ENCODE data around the gene TSPAN8.
"Not testable (repeated sequence)": the region's sequence is repeated elsewhere in the genome, so short reads cannot be mapped to it uniquely, and the experiment has no call there.

Gene TSPAN8

DNA sequence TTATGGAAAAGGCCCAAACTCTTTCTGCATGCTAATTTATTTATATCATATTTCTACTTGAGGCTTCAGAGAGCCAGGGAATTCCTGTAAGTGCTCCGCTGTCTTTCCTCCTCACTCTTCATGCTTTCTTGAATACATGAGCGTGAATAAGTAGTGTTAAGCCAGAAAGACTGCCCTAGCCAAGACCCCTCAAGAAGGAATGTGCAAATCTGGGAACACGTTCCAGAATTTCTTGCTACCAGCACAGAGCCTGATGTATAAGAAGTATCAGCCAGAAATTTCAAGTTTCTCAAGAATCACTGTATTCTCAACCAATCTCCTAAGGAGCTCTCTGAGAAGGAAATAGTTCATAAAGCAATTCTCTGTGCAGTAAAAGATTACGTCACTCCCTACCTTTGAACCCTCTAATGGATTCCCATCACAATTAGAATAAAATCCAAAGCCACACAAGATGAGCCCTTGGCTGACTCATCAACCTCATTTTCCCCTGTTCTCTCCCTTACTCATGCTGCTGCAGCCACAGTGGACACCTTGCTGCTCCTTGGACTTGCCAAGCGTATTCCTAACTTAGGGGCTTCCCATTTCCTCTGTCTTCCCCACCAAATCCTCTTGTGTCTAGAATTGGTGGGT lies 6.9 kb upstream of the TSPAN8 start:
- no peak for DNase-seq (ENCODE audit: low read depth in 2 of 2, low spot score in 1 of 2)

GRCh38 chr12:71164166-71164565 lies 6.4 kb upstream of the TSPAN8 start:
- no peak for DNase-seq (ENCODE audit: low read depth in 2 of 2, low spot score in 1 of 2)

- DNase-seq (ENCODE audit: low read depth in 2 of 2, low spot score in 1 of 2) = no peak
Observed at GRCh38 chr12:71162832-71163763, 5.3 kb upstream of the TSPAN8 start.

- DNase-seq (ENCODE audit: low read depth in 2 of 2, low spot score in 1 of 2) = no peak
Observed at GRCh38 chr12:71161591-71161990, 3.8 kb upstream of the TSPAN8 start.

DNA sequence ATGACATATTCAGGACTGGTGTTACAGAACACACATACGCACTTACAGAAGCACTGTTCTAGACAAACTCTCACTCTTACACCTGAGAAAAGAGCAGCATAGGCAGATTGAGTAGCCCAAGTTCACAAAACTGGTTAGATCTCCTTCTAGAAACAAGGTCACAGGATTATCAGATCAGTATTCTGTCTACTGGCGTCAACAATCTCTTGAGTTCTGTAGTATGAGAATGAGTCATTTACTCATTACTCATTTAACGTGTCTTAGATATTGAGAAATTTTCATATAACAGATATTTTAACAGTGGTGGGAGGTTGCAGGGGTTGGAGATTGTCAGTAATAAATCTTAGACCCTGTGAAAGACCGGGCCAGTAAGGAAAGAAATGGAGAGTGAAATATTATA lies 2.8 kb upstream of the TSPAN8 start:
- DNase-seq (ENCODE audit: low read depth in 2 of 2, low spot score in 1 of 2) = no peak

- no peak for DNase-seq (ENCODE audit: low read depth in 2 of 2, low spot score in 1 of 2)
Observed at GRCh38 chr12:71159878-71160277, 2.1 kb upstream of the TSPAN8 start.

- DNase-seq (ENCODE audit: low read depth in 2 of 2, low spot score in 1 of 2) = no peak
Observed at GRCh38 chr12:71159264-71159663, 1.5 kb upstream of the TSPAN8 start.

DNA sequence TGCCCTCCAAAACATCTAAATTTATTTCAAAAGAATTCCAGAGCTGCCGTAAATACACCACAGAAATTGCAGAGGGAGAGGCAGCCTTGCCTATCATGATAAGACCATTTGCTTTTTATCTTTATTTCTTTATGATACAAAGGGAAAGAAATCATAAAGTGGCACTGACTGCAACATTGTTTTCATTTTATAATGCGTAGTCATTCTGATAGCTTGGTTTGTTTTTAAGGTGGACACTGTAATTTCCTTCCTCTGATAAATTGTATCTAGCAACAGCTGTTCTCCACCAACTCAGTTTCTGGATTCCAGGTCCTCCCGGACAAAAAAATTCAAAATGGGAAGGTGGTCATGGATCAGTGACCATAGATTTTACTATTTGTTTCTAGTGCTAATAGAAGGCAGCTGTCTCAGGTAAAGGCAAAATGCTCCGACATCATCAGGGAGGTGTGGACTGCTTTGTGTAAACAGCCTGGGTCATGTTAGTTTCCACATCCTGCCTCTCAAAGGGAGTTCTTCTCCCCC lies 623 bp upstream of the TSPAN8 start:
- DNase-seq (ENCODE audit: low read depth in 2 of 2, low spot score in 1 of 2) = no peak

DNA sequence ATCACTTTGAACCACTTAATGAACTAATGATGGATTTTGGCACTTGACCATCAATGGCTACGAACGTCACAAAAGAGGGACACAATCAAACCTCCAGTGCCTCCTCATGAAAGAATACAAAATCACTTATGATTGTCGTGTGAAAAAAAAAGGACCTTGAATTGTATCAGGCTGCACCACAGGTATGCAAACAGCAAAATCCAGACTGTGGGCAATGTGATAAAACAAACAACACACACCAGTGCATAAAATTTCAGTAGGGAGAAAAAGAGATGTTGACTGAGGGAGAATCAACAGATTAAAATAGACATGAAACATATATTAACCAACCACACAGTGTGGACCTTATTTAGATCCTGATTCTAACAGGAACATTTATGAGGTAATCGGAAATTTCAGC lies 2.6 kb downstream of the TSPAN8 start:
- no peak for DNase-seq (ENCODE audit: low read depth in 2 of 2, low spot score in 1 of 2)

DNA sequence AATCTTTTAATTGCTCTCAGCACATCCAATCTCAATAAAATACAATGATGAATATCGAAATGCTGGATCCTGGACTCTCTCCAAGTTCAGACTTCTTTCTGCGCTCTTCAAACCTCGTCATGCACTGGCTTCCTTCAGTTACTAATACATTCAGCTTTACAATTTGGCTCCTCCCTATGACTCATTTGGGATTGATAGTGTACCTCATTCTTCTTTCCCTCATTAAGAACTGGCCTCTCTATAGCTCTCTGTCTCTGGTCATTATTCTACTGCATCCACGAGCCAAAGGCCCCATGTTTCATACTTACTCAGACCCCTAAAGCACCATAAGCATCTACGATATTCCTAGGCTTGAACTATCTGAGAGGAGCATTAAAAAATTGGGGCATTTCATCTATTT lies 4.9 kb downstream of the TSPAN8 start:
- DNase-seq (ENCODE audit: low read depth in 2 of 2, low spot score in 1 of 2) = no peak

DNA sequence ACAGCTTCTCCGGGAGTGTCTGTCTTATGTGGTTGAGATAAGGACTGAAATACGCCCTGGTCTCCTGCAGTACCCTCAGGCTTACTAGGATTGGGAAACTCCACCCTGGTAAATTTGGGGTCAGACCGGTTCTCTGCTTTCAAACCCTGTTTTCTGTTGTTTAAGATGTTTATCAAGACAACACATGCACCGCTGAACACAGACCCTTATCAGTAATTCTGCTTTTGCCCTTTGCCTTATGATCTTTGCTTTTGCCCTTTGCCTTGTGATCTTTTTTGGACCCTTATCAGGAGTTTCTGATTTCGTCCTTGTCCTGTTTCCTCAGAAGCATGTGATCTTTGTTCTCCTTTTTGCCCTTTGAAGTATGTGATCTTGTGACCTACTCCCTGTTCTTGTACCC lies 7.8 kb downstream of the TSPAN8 start:
- not testable (repeated sequence) for DNase-seq (ENCODE audit: low read depth in 2 of 2, low spot score in 1 of 2)

DNA sequence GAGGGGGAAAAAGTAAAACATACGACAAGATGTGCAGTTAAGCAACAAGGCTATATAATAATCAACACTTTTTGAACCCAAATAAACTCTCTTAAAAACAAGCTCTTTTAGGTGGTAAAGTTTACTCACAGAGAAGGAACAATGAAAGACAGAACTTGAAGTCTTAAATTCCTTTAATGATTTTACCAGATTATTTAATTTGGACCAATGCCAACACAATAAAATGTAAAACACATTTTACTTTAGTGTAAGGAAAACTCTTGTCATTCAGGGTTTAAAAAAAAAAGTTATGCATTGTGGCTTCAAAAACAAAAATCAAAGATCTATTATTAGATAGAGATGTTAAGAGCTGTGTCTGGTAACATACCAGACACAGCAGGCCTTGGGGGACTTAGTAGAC lies 13.1 kb downstream of the TSPAN8 start:
- DNase-seq (ENCODE audit: low read depth in 2 of 2, low spot score in 1 of 2) = no peak

DNA sequence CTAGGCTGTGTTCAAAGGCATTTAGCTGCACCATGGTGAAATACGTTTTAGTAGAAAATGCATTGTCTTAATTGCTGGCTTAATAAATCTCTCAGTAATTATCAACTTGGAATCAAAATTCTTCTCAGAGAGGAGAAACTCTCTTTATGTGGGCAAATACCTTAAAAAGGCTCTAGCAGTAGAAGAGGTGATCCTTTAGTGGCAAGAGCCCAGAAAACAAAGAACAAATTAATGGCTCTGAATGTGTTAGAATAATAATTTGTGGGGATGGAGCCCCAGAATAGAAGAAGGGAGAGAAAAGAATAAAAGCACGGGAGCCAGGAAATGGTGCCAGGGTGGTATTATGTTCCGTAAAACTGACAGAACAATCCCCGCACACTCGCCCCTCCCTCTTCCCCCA lies 14.8 kb downstream of the TSPAN8 start:
- no peak for DNase-seq (ENCODE audit: low read depth in 2 of 2, low spot score in 1 of 2)

DNA sequence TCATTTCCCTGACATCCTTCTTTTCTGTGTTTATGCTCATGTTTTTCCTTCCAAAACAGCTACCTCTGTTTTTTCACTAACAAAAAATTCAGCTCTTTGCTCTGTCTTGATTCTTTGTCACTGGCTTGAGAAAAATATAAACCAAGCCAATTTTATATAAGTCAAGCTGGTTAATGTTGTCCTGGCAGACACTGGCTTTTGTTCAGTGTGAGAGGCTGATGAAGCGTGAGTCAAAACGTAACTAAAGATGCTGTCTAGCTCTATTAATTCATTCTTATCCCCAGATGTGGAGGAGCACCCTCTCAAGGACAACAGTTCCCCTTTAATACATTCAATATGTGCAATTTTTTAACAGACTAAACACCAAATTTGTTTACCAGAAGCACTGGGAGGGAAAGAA lies 15.8 kb downstream of the TSPAN8 start:
- DNase-seq (ENCODE audit: low read depth in 2 of 2, low spot score in 1 of 2) = no peak

DNA sequence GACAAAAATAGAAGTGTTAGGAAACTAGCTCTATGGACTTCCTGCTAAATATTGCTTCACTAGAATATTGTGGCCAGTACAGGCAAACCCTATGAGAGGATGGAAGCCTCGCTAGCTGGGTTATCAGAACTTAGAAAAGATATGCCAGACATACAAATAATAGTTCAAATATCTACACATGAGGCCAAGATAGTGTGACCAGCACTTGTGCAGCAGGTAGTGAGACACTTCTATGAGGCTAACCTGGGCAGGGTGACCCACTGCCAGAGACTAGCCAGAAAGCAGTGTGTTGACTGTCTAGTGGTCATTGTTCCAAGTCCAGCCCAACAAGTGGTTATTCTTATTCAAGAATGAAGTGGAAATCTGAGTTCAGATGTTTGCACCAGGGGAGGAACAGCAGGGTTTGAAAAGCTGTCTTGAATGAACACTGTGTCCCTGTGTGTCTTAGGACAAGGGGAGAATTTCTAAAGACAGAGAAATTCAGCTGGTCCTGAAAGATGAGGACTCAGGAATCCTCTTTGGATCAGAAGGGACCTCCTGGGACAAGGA lies 16.3 kb downstream of the TSPAN8 start:
- DNase-seq (ENCODE audit: low read depth in 2 of 2, low spot score in 1 of 2) = no peak

- no peak for DNase-seq (ENCODE audit: low read depth in 2 of 2, low spot score in 1 of 2)
Observed at GRCh38 chr12:71139153-71139735, 18.6 kb downstream of the TSPAN8 start.

DNA sequence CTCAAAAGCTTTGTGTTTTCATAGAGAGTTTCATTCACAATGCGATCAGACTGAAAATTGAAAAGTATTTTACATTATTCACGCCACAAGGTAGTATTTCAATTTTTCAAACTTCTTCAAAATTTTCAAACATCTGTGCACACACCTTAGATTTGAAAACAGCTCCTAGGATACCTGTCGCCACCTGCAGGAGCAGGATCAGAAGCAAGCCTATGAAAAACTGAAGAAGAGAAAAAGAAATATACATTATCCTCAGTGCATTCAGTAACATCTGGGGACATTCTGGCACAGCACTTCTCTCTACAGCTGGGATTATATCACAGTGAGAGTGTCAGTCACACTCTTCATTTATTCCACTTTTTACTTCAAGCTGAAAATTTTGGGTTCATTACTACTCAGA lies 19.8 kb downstream of the TSPAN8 start:
- no peak for DNase-seq (ENCODE audit: low read depth in 2 of 2, low spot score in 1 of 2)

GRCh38 chr12:71135812-71136176 lies 22.0 kb downstream of the TSPAN8 start:
- DNase-seq (ENCODE audit: low read depth in 2 of 2, low spot score in 1 of 2) = no peak

- no peak for DNase-seq (ENCODE audit: low read depth in 2 of 2, low spot score in 1 of 2)
Observed at GRCh38 chr12:71135077-71135811, 22.6 kb downstream of the TSPAN8 start.

DNA sequence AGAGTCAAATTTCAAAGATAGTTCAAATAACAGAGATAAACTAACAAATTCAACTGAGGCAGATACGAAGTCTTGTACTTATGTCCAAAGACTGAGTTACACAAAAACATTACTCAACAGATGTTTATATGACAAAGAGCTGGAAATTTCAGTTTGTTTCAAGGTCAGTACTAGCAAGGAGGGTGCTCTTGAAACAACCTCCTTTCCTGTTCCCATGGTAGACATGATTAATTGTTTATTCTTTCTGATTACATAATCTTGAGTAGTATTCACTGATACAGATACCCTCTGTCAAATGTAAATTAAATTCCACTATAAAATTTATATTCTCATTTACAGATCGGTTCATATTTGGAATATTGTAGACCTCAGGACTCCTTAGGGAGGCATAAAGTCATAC lies 23.4 kb downstream of the TSPAN8 start:
- no peak for DNase-seq (ENCODE audit: low read depth in 2 of 2, low spot score in 1 of 2)

DNA sequence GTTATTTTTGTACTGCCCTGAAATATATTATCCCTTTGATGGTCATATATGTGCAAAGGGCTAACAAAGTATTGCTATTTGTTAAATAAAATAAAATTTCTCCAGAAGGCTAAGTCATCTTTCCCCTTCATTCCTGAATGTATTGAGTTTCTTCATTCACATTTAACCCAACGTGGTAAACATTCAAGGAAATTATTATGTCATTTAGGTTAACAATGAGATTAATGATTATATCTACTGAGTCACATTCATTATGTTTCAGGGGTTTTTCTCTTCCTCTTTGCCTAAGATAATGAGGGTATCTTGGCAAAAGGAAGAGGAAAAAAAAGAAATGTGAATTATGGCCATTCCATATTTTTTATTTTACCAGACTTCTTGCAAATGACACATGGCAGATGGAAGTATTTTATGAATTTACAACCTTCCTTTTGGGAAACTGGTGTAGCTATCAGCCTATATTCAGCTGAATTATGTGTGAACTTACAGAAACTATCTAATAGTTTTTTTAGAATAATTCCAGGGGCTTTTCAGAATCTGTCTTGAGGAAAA lies 27.2 kb downstream of the TSPAN8 start:
- no peak for DNase-seq (ENCODE audit: low read depth in 2 of 2, low spot score in 1 of 2)

Data from stimulated activated CD8-positive, alpha-beta memory T cell treated with anti-CD3 and anti-CD28 coated beads, Interleukin-4, amount 100 ng/mL, for 1 hour (primary cell).